ENCODE measurements around the gene HMOX2. TPM values are rescaled to one million over a fixed set of nuclear protein-coding genes. Genes with fewer than 3 reads are reported as not detected.

Gene HMOX2
- total RNA-seq (2016; rRNA removed; fragmentation: Illumina TruSeq; extraction: Trizol), result 70.4 and 82.4 TPM in 2 replicates
- total RNA-seq (2016; cell fraction: cytosol; rRNA removed; fragmentation: Illumina TruSeq; extraction: Trizol; ENCODE audit: low read depth), result 13.1 and 14.4 TPM in 2 replicates
- 66.8 and 82.9 TPM in 2 replicates for total RNA-seq (2016; cell fraction: insoluble cytoplasmic fraction; rRNA removed; fragmentation: Illumina TruSeq; extraction: Trizol)
- 18.9 and 22.2 TPM in 2 replicates for total RNA-seq (2016; cell fraction: membrane; rRNA removed; fragmentation: Illumina TruSeq; extraction: Trizol)
- total RNA-seq (2016; cell fraction: nucleus; rRNA removed; fragmentation: Illumina TruSeq; extraction: Trizol), result 30.8 and 32.4 TPM in 2 replicates
- polyA plus RNA-seq (2011; rRNA removed), result 60.3 and 72.7 TPM in 2 replicates
- 71.7 and 71.8 TPM in 2 replicates for polyA plus RNA-seq (2011; cell fraction: cytosol; rRNA removed)
- polyA plus RNA-seq (2011; cell fraction: nucleus; rRNA removed), result 26.0 and 36.8 TPM in 2 replicates
- 38.0 and 61.0 TPM in 2 replicates for polyA plus RNA-seq (2012)
- 12.6 and 14.1 TPM in 2 replicates for polyA plus RNA-seq (2016; cell fraction: cytosol; fragmentation: Illumina TruSeq; extraction: Trizol; ENCODE audit: low read depth)
- 105 and 111 TPM in 2 replicates for polyA plus RNA-seq (2016; cell fraction: insoluble cytoplasmic fraction; fragmentation: Illumina TruSeq; extraction: Trizol; ENCODE audit: low read depth)
- polyA plus RNA-seq (2016; cell fraction: membrane; fragmentation: Illumina TruSeq; extraction: Trizol; ENCODE audit: low read depth), result 15.3 and 17.8 TPM in 2 replicates
- polyA plus RNA-seq (2016; cell fraction: nucleus; fragmentation: Illumina TruSeq; extraction: Trizol; ENCODE audit: insufficient read depth, low read depth), result 44.4 and 56.4 TPM in 2 replicates
- polyA minus RNA-seq (2011; rRNA and poly(A)+ RNA removed; ENCODE audit: low replicate concordance), result 41.9 and 78.2 TPM in 2 replicates
- polyA minus RNA-seq (2011; cell fraction: cytosol; rRNA and poly(A)+ RNA removed), result 21.1 and 25.6 TPM in 2 replicates
- polyA minus RNA-seq (2011; cell fraction: nucleus; rRNA and poly(A)+ RNA removed), result 14.3 and 27.1 TPM in 2 replicates
- Bru-seq, nascent RNA, result percentile 61 among the genes with signal in this experiment
- percentile 67 among the genes with signal in this experiment for BruChase-seq, experiment 1, labeled RNA remaining after a 6-hour chase
- BruChase-seq, experiment 2, labeled RNA remaining after a 2-hour chase, result percentile 66 among the genes with signal in this experiment
- long read RNA-seq, experiment 1, transcript HMOX2-208 (6 exons, 2,147 nt), result major isoform, 102 of 131 reads
- long read RNA-seq, experiment 1, transcript HMOX2-205 (7 exons, 1,797 nt), result minor isoform, 13 of 131 reads
- long read RNA-seq, experiment 1, partial matches to known transcripts, result 9 of 131 reads
- long read RNA-seq, experiment 1, other reads (novel, unspliced or antisense), result 6 of 131 reads
- long read RNA-seq, experiment 2, transcript HMOX2-205 (7 exons, 1,797 nt), result minor isoform, 6 of 132 reads
- long read RNA-seq, experiment 2, transcript HMOX2-208 (6 exons, 2,147 nt), result major isoform, 75 of 132 reads
- long read RNA-seq, experiment 2, partial matches to known transcripts, result 24 of 132 reads
- long read RNA-seq, experiment 2, other reads (novel, unspliced or antisense), result 21 of 132 reads

DNA sequence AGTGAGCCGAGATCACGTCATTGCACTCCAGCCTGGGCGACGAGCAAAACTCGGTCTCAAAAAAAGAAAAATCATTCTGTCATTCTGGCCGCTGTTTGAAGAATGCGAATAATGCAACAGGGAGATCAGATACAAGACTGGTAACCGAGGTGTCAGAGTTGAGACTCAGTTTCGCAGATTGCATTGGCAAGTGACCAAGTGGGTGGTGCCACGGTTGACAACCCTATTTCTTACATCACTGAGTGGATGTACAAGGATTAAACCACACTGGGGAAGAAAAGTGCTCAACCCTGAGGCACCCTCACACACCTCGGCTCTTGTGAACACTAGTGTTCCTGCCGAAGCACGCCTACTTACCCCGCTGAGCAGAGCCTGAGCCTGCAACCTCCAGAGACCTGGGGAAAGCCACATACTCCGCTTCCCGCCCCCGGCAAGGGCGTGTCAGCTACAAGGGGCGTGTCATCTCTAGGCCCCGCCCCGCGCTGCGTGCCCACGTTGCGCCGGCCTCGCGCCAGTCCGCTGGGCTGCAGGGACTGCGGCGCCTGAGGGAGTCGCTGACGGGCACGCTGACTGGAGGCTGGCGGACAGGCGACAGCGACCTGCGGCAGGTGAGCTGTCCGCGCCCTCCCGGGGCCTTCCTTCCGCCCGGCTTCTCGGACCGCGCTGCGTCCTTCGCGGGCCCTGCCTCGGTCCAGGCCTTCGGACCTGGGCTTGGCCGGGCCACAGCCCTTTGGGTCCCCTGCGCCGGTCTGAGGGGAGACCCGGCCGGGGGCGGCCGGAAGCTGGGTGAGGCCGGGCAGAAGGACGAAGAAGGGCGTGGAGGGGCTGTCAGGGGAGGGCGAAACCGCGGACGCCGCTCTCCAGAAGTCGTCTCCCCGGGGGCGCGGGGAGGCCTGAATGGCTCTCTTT lies at the start of gene HMOX2:
Gene HMOX2 (plus strand): TSS at position 519 of the 909 bp plus-strand sequence. CDS start 29,127 bp downstream, outside the sequence.
- WGBS (ENCODE audit: low lambda C conversion rate), result 42% methylated on average over 10 of the region's 70 CpGs
- Histone ChIP-seq H3K4me3 (replicated peaks in 1 of 3; ENCODE audit: insufficient read depth in 1 of 3, low read depth in 2 of 3, low read length in 3 of 3) (peak within 1 kb of the TSS; percentile 70 to 90 (median 75)), H3K79me2 (ENCODE audit: insufficient read depth, low read length) (peaks cover 22% of the 10 kb centered on the region), H3K27me3 (ENCODE audit: control insufficient read depth in 1 of 2, insufficient read depth in 2 of 2, low read length in 2 of 2) (no peaks in the 10 kb centered on the region), H2AFZ (ENCODE audit: low read length) (peak within 1 kb of the TSS; percentile 80), H3K27ac (ENCODE audit: extremely low read length, insufficient read depth, low read length) (peak within 1 kb of the TSS; percentile 78), H3K9me3 (ENCODE audit: low read length) (no peaks in the 10 kb centered on the region), H3K36me3 (replicated peaks in 1 of 2; ENCODE audit: control insufficient read depth in 1 of 2, insufficient read depth in 2 of 2, low read length in 2 of 2) (no peaks in the 10 kb centered on the region), H3K4me1 (ENCODE audit: insufficient read depth, low read length) (peaks cover 42% of the 10 kb centered on the region), H3K9ac (ENCODE audit: insufficient read depth, low read depth, low read length) (peak within 1 kb of the TSS; percentile 78), H4K20me1 (ENCODE audit: insufficient read depth, low read length) (no peaks in the 10 kb centered on the region), H3K4me2 (ENCODE audit: low read depth, low read length) (peak within 1 kb of the TSS; percentile 91)
- ChIA-PET POLR2A (interaction anchor here (0.6 to 10.7 kb wide), 16 partner anchors 9 to 184 kb away, joined by 3 to 175 read pairs (median 5); partner anchors contain the start of genes CDIP1, CORO7 and UBALD1), CTCF (ENCODE audit: low intra/inter-chr PET ratio, low total read pairs) (no interaction called here)
- no TSS peak for BruUV-seq (replicated peaks)
- DNase-seq (ENCODE audit: low spot score) (peak; percentile 86), FAIRE-seq (peak; percentile 76), ATAC-seq (peak; percentile 93)
- in situ Hi-C loops (cut with HindIII; ENCODE audit: extremely low pct_ligation_motif_present, low pct_unique_long_range_greater_than_20kb) (no loop called here), intact Hi-C loops (cut with micrococcal nuclease; ENCODE audit: unreplicated experiment) (loop anchor here (5.0 kb wide), 1 partner anchor 49 kb away; the partner anchor contains the start of gene DNAJA3)
- TF ChIP-seq ISX (CRISPR knock-in tag; conservative IDR thresholded peaks at IDR 0.05) (no peak), ZNF430 (CRISPR knock-in tag; IDR thresholded peaks at IDR 0.05) (peak; percentile 76; the same call in 1 of the 2 replicates), ZFP36L1 (CRISPR knock-in tag; IDR thresholded peaks at IDR 0.05) (peak; percentile 84; the same call in 1 of the 2 replicates), ZNF891 (CRISPR knock-in tag; IDR thresholded peaks at IDR 0.05) (peak; percentile 96), ZSCAN25 (CRISPR knock-in tag; IDR thresholded peaks at IDR 0.05) (peak; percentile 74; the same call in 1 of the 2 replicates), ZNF264 (CRISPR knock-in tag; IDR thresholded peaks at IDR 0.05) (peak; percentile 32; the same call in 1 of the 2 replicates), CBX5 (CRISPR knock-in tag; IDR thresholded peaks at IDR 0.05; ENCODE audit: borderline replicate concordance) (peak; percentile 74; the same call in 1 of the 2 replicates), PCBP1 (IDR thresholded peaks at IDR 0.05; ENCODE audit: borderline replicate concordance, low read depth, low read length) (no peak), SYNCRIP (IDR thresholded peaks at IDR 0.05; ENCODE audit: insufficient read depth, low read depth, low read length) (no peak), ZNF441 (CRISPR knock-in tag; IDR thresholded peaks at IDR 0.05; ENCODE audit: borderline replicate concordance) (peak; percentile 78; the same call in 1 of the 2 replicates), POGZ (CRISPR knock-in tag; IDR thresholded peaks at IDR 0.05) (peak; percentile 68), ZNF343 (CRISPR knock-in tag; IDR thresholded peaks at IDR 0.05) (peak; percentile 46; the same call in 1 of the 2 replicates)
- TF ChIP-seq, protein P1, sequence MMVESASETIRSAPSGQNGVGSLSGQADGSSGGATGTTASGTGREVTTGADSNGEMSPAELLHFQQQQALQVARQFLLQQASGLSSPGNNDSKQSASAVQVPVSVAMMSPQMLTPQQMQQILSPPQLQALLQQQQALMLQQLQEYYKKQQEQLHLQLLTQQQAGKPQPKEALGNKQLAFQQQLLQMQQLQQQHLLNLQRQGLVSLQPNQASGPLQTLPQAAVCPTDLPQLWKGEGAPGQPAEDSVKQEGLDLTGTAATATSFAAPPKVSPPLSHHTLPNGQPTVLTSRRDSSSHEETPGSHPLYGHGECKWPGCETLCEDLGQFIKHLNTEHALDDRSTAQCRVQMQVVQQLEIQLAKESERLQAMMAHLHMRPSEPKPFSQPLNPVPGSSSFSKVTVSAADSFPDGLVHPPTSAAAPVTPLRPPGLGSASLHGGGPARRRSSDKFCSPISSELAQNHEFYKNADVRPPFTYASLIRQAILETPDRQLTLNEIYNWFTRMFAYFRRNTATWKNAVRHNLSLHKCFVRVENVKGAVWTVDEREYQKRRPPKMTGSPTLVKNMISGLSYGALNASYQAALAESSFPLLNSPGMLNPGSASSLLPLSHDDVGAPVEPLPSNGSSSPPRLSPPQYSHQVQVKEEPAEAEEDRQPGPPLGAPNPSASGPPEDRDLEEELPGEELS (CRISPR knock-in tag; IDR thresholded peaks at IDR 0.05), result 0 out of 2 replicates have a peak, but pooled peaks have one; percentile 27
